ENCODE data around the gene NOSIP. TPM values are rescaled to one million over a fixed set of nuclear protein-coding genes. Genes with fewer than 3 reads are reported as not detected.

NOSIP gene
- total RNA-seq, 2 donors from 2014 or later = 50.6 to 73.2 TPM

DNA sequence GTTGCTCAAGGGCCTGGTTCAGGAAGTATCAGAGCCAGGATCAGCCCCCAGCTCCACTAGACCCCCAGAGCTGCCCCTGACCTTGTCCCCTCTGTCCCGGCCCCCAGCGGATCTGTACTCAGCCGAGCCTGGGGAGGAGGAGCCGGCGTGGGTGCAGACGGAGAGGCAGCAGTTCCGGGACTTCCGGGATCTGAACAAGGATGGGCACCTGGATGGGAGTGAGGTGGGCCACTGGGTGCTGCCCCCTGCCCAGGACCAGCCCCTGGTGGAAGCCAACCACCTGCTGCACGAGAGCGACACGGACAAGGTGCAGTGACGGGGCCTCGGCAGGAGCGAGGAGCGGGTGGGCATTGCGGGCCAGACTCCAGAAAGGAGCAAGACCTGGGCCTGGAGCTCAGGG, 37.9 kb downstream of the NOSIP start:
- Histone ChIP-seq H3K27ac (no peak overlapping the region), H3K27me3 (no peaks in the 10 kb centered on the region), H3K36me3 (replicated peaks in 1 of 2; ENCODE audit: insufficient read depth in 1 of 2, low read depth in 2 of 2) (no peaks in the 10 kb centered on the region), H3K9me3 (no peaks in the 10 kb centered on the region), H3K4me3 (no peak overlapping the region), H3K4me1 (peaks cover 4% of the 10 kb centered on the region)
- DNase-seq = no peak
- intact Hi-C loops (cut with DNase I) = no loop called here
- WGBS, 2 donors = 94% methylated on average over 16 of the region's 16 CpGs
- no peak for TF ChIP-seq POLR2A (IDR thresholded peaks at IDR 0.05)
- TF ChIP-seq, protein P1, sequence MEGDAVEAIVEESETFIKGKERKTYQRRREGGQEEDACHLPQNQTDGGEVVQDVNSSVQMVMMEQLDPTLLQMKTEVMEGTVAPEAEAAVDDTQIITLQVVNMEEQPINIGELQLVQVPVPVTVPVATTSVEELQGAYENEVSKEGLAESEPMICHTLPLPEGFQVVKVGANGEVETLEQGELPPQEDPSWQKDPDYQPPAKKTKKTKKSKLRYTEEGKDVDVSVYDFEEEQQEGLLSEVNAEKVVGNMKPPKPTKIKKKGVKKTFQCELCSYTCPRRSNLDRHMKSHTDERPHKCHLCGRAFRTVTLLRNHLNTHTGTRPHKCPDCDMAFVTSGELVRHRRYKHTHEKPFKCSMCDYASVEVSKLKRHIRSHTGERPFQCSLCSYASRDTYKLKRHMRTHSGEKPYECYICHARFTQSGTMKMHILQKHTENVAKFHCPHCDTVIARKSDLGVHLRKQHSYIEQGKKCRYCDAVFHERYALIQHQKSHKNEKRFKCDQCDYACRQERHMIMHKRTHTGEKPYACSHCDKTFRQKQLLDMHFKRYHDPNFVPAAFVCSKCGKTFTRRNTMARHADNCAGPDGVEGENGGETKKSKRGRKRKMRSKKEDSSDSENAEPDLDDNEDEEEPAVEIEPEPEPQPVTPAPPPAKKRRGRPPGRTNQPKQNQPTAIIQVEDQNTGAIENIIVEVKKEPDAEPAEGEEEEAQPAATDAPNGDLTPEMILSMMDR (IDR thresholded peaks at IDR 0.05) = no peak
- no peak for ATAC-seq

DNA sequence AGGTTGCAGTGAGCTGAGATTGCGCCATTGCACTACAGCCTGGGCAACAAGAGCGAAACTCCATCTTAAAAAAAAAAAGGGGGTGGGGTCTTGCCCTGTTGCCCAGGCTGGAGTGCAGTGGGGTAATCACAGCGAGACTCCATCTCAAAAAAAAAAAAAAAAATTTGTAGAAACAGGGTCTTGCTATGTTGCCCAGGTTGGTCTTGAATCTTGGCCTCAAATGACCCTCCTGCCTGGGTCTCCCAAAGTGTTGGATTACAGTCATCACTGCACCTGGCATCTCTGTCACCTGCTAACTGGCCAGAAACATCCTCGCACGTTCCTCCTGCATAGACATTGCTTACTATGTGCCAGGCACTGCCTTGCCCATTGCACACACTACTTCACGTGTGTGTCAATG, 38.4 kb downstream of the NOSIP start:
- 84 to 89% methylated on average over 6 of the region's 6 CpGs for WGBS, 2 donors
- H3K4me1 ChIP-seq = peaks cover 3% of the 10 kb centered on the region
- no peak overlapping the region for H3K4me3 ChIP-seq
- no peaks in the 10 kb centered on the region for H3K36me3 ChIP-seq (replicated peaks in 1 of 2; ENCODE audit: insufficient read depth in 1 of 2, low read depth in 2 of 2)
- H3K27ac ChIP-seq = no peak overlapping the region
- no peaks in the 10 kb centered on the region for H3K9me3 ChIP-seq
- no peak for ATAC-seq
- intact Hi-C loops (cut with DNase I) = no loop called here
- TF ChIP-seq POLR2A (IDR thresholded peaks at IDR 0.05) = no peak
- TF ChIP-seq, protein P1 (IDR thresholded peaks at IDR 0.05) = no peak
- H3K27me3 ChIP-seq = no peaks in the 10 kb centered on the region
- DNase-seq = no peak

DNA sequence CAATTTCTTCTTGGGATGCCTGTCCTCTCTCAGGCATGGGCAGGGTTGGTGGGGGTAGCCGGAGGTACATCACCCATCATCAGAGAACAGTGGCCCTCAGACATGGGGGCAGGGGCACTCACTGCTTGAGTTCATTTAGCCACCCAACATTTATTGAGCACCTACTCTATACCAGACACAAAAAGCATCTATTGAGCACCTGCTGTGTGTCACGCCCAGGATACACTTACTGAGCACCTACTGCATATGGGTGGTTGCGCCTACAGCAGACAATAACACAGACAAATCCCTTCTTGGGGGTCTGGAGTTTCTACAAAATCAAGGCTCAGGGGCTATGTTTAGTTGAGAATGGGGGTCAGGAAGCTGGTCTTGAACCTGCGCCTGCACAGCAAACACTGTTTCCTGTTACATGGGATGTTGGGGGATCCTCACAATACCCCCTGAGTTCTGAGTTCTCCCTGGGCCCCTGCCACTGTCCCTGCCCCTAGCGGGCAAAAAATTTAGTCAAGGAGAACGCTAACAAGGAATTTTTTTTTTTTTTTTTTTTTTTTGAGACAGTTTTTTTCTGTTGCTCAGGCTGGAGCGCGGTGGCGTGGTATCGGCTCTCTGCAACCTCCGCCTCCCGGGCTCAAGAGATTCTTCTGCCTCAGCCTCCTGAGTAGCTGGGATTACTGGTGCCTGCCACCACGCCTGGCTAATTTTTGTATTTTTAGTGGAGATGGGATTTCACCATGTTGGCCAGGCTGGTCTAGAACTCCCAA, 41.0 kb downstream of the NOSIP start:
- TF ChIP-seq, protein P1 (IDR thresholded peaks at IDR 0.05) = no peak
- TF ChIP-seq POLR2A (IDR thresholded peaks at IDR 0.05) = no peak
- ATAC-seq = no peak
- no peak for DNase-seq
- Histone ChIP-seq H3K4me3 (no peak overlapping the region), H3K4me1 (peaks cover 3% of the 10 kb centered on the region), H3K9me3 (no peaks in the 10 kb centered on the region), H3K27me3 (no peaks in the 10 kb centered on the region), H3K27ac (no peak overlapping the region), H3K36me3 (replicated peaks in 1 of 2; ENCODE audit: insufficient read depth in 1 of 2, low read depth in 2 of 2) (no peaks in the 10 kb centered on the region)
- 95% methylated on average over 12 to 13 of the region's 13 CpGs for WGBS, 2 donors
- intact Hi-C loops (cut with DNase I) = no loop called here

DNA sequence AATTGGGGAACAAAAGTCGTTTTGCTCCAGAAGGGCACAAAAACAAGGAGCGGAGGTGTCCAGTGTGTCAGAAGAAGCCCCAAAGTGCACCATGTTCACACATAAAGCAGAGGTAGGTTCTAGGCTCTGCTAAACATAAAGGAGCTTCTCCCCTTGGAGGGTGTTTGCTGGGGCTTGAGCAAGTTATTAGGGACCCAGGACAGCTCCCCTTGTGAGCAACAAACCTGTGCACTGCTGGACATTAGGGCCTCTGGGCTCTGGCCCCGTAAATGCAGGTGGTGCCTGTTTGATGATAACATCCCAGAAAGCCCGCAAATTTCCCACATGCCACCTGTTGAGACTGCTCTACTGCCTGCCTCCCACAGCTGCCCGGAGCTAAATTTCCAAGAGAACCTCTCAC, 41.7 kb downstream of the NOSIP start:
- Histone ChIP-seq H3K27me3 (no peaks in the 10 kb centered on the region), H3K27ac (no peak overlapping the region), H3K4me1 (peaks cover 10% of the 10 kb centered on the region), H3K9me3 (no peaks in the 10 kb centered on the region), H3K4me3 (no peak overlapping the region), H3K36me3 (replicated peaks in 1 of 2; ENCODE audit: insufficient read depth in 1 of 2, low read depth in 2 of 2) (no peaks in the 10 kb centered on the region)
- WGBS, 2 donors = 74 to 76% methylated on average over 5 of the region's 5 CpGs
- DNase-seq (no peak), ATAC-seq (no peak)
- intact Hi-C loops (cut with DNase I) = no loop called here
- TF ChIP-seq, protein P1 (IDR thresholded peaks at IDR 0.05) = no peak
- TF ChIP-seq POLR2A (IDR thresholded peaks at IDR 0.05) = no peak

DNA sequence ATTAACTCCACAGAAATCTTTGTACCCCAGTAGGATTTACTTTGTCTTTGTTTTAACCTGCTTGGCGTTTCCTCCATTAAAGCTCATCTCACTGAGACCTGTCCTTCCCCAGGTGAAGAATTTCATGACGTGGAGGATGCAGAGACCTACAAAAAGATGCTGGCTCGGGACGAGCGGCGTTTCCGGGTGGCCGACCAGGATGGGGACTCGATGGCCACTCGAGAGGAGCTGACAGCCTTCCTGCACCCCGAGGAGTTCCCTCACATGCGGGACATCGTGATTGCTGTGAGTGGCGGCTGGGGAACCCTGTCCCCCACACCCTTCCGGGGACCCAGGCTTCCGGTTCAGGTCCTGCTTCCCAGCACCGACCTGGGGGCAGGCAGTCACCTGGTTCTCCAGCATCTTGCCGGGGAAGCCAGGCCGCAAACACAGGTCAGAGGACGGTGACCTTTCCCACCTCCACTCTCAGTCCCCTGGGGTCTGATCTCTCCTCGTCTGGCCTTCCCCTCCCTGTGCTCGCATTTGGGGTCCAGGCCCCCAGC, 43.4 kb downstream of the NOSIP start:
- intact Hi-C loops (cut with DNase I) = no loop called here
- ATAC-seq = no peak
- DNase-seq = no peak
- no peak for TF ChIP-seq POLR2A (IDR thresholded peaks at IDR 0.05)
- TF ChIP-seq, protein P1 (IDR thresholded peaks at IDR 0.05) = no peak
- H3K9me3 ChIP-seq = no peaks in the 10 kb centered on the region
- H3K27me3 ChIP-seq = no peaks in the 10 kb centered on the region
- no peak overlapping the region for H3K27ac ChIP-seq
- 87 to 90% methylated on average over 12 to 14 of the region's 22 CpGs for WGBS, 2 donors
- H3K4me1 ChIP-seq = peaks cover 15% of the 10 kb centered on the region
- H3K4me3 ChIP-seq = no peak overlapping the region
- H3K36me3 ChIP-seq (replicated peaks in 1 of 2; ENCODE audit: insufficient read depth in 1 of 2, low read depth in 2 of 2) = no peaks in the 10 kb centered on the region
